WTC11 (cell line): ENCODE measurements around the gene CAPNS1. TPM values are rescaled to one million over a fixed set of nuclear protein-coding genes. Genes with fewer than 3 reads are reported as not detected.
"Not testable (repeated sequence)": the region's sequence is repeated elsewhere in the genome, so short reads cannot be mapped to it uniquely, and the experiment has no call there.

Source experiments
- ATAC-seq: fragments of 200-7000 bp; cut with Tn5 transposase; 2 replicates; pipeline ENCODE4 v1.10.0; 2021; ENCODE audit warnings: mild to moderate bottlenecking, moderate library complexity
- CTCF ChIA-PET: fragments of 300-600 bp; sonication (Branson Sonifier 250); formaldehyde crosslinking; loops from one replicate; lab custom pipeline; 2021; ENCODE audit warnings: antibody characterized with exemption; lab: Charles Lee
- POLR2A ChIA-PET: fragments of 350-600 bp; sonication (Branson Sonifier 250); formaldehyde crosslinking; loops from one replicate; lab custom pipeline; 2021; ENCODE audit warnings: antibody characterized with exemption; lab: Charles Lee
- DNase-seq: peaks from one replicate; pipeline ENCODE4 v3.0.0; 2021; ENCODE audit warnings: low spot score
- H3K27ac Mint-ChIP-seq: 2 replicates; pipeline ENCODE4 v1.8.0; 2021; ENCODE audit warnings: mixed read lengths
- H3K27me3 Mint-ChIP-seq: 2 replicates; pipeline ENCODE4 v1.8.0; 2021; ENCODE audit warnings: low read depth, mild to moderate bottlenecking, moderate library complexity, mixed read lengths
- H3K36me3 Mint-ChIP-seq: 2 replicates; pipeline ENCODE4 v1.8.0; 2021; ENCODE audit warnings: mixed read lengths
- H3K4me1 Mint-ChIP-seq: 2 replicates; pipeline ENCODE4 v1.8.0; 2022; ENCODE audit warnings: mixed read lengths
- H3K4me3 Mint-ChIP-seq: 2 replicates; pipeline ENCODE4 v1.8.0; 2021; ENCODE audit warnings: mild to moderate bottlenecking, moderate library complexity, mixed read lengths
- H3K9me3 Mint-ChIP-seq: 2 replicates; pipeline ENCODE4 v1.8.0; 2021; ENCODE audit warnings: mixed read lengths
- CTCF ChIP-seq: fragments of 200-600 bp; IDR thresholded peaks from 2 replicates; pipeline ENCODE4 v1.8.0; 2022; ENCODE audit warnings: antibody characterized with exemption
- E2F5 ChIP-seq: sonication (generic); formaldehyde crosslinking; IDR thresholded peaks from 2 replicates; pipeline ENCODE4 v1.8.1; 2022; ENCODE audit warnings: mild to moderate bottlenecking, moderate library complexity, missing genetic modification reagents
- ERG ChIP-seq: fragments of 250-450 bp; sonication (Bioruptor Pico); IDR thresholded peaks from 2 replicates; pipeline ENCODE4 v1.8.0; 2021; ENCODE audit warnings: mild to moderate bottlenecking
- ESRRA ChIP-seq: sonication (generic); formaldehyde crosslinking; IDR thresholded peaks from 2 replicates; pipeline ENCODE4 v1.8.1; 2022; ENCODE audit warnings: mild to moderate bottlenecking, missing genetic modification reagents, borderline replicate concordance
- ETV6 ChIP-seq: sonication (generic); formaldehyde crosslinking; IDR thresholded peaks from 2 replicates; pipeline ENCODE4 v1.8.1; 2022; ENCODE audit warnings: mild to moderate bottlenecking, missing genetic modification reagents
- FOXP4 ChIP-seq: sonication (generic); formaldehyde crosslinking; IDR thresholded peaks from 2 replicates; pipeline ENCODE4 v1.8.0; 2022; ENCODE audit warnings: mild to moderate bottlenecking, missing genetic modification reagents
- HMGXB4 ChIP-seq: sonication (generic); formaldehyde crosslinking; IDR thresholded peaks from 2 replicates; pipeline ENCODE4 v1.8.1; 2023; ENCODE audit warnings: mild to moderate bottlenecking, moderate library complexity, missing genetic modification reagents
- MAX ChIP-seq: sonication (generic); formaldehyde crosslinking; IDR thresholded peaks from 2 replicates; pipeline ENCODE4 v1.8.0; 2022; ENCODE audit warnings: mild to moderate bottlenecking, missing genetic modification reagents
- PREB ChIP-seq: sonication (generic); formaldehyde crosslinking; IDR thresholded peaks from 2 replicates; pipeline ENCODE4 v1.8.1; 2022; ENCODE audit warnings: mild to moderate bottlenecking, missing genetic modification reagents, moderate library complexity, borderline replicate concordance
- RELA ChIP-seq: sonication (generic); formaldehyde crosslinking; IDR thresholded peaks from 2 replicates; pipeline ENCODE4 v1.8.1; 2022; ENCODE audit warnings: missing genetic modification reagents, mild to moderate bottlenecking, borderline replicate concordance
- RORB ChIP-seq: fragments of 250-450 bp; sonication (Bioruptor Pico); IDR thresholded peaks from 2 replicates; pipeline ENCODE4 v1.9.0; 2021; ENCODE audit warnings: mild to moderate bottlenecking
- SMAD3 ChIP-seq: sonication (generic); formaldehyde crosslinking; IDR thresholded peaks from 2 replicates; pipeline ENCODE4 v1.8.0; 2022; ENCODE audit warnings: missing genetic modification reagents, mild to moderate bottlenecking, borderline replicate concordance
- ZMAT4 ChIP-seq: fragments of 250-450 bp; sonication (Bioruptor Pico); IDR thresholded peaks from 2 replicates; pipeline ENCODE4 v1.9.0; 2021; ENCODE audit warnings: mild to moderate bottlenecking
- ZNF138 ChIP-seq: sonication (generic); formaldehyde crosslinking; conservative IDR thresholded peaks from 2 replicates; pipeline ENCODE4 v1.8.1; 2022; ENCODE audit warnings: mild to moderate bottlenecking, moderate library complexity, missing genetic modification reagents
- ZNF423 ChIP-seq: fragments of 250-450 bp; sonication (Bioruptor Pico); IDR thresholded peaks from 2 replicates; pipeline ENCODE4 v2.1.2; 2022; ENCODE audit warnings: mild to moderate bottlenecking, moderate library complexity
- total RNA-seq: library from RNA; stranded (reverse); gene quantifications from 3 replicates; pipeline ENCODE4 v1.2.3, GENCODE V29; 2021

Gene CAPNS1
- total RNA-seq, 1 experiment from 2014 or later: 358 TPM

GRCh38 chr19:36172852-36173251, 33.0 kb downstream of the CAPNS1 start:
- H3K9me3 Mint-ChIP-seq: no peaks in the 10 kb centered on the region
- no peak for TF ChIP-seq RELA (CRISPR knock-in tag)
- TF ChIP-seq ETV6: no peak
- no peak for TF ChIP-seq ZNF423 (CRISPR knock-in tag)
- TF ChIP-seq HMGXB4 (CRISPR knock-in tag): no peak
- no peak for TF ChIP-seq CTCF
- TF ChIP-seq FOXP4 (CRISPR knock-in tag): no peak
- no peak for TF ChIP-seq MAX (CRISPR knock-in tag)
- no peak for TF ChIP-seq SMAD3 (CRISPR knock-in tag)
- TF ChIP-seq, all 79 proteins: peak for 0
- CTCF ChIA-PET: interaction anchor here (0.8 to 2.0 kb wide), 2 partner anchors 24 to 45 kb away, joined by 3 to 10 read pairs; no protein-coding TSS in a partner anchor

GRCh38 chr19:36173846-36174245, 34.0 kb downstream of the CAPNS1 start:
- H3K36me3 Mint-ChIP-seq, H3K4me3 Mint-ChIP-seq, ATAC-seq, POLR2A ChIA-PET, H3K27ac Mint-ChIP-seq, H3K9me3 Mint-ChIP-seq, H3K4me1 Mint-ChIP-seq, DNase-seq: not testable (repeated sequence)
- peaks cover 12% of the 10 kb centered on the region for H3K27me3 Mint-ChIP-seq
- CTCF ChIA-PET: interaction anchor here (0.6 to 2.0 kb wide), 3 partner anchors 23 to 192 kb away, joined by 3 to 10 read pairs (median 4); no protein-coding TSS in a partner anchor

More at GRCh38 chr19:36172852-36173251, 33.0 kb downstream of the CAPNS1 start:
- POLR2A ChIA-PET: no interaction called here
- Mint-ChIP-seq H3K36me3 (no peaks in the 10 kb centered on the region), H3K4me1 (0 out of 2 replicates have a peak, but pooled peaks cover 7% of the 10 kb centered on the region), H3K4me3 (no peak overlapping the region), H3K27ac (no peak overlapping the region), H3K27me3 (peaks cover 12% of the 10 kb centered on the region)
- ATAC-seq (no peak), DNase-seq (no peak)

- peaks cover 13% of the 10 kb centered on the region for H3K4me1 Mint-ChIP-seq
- H3K27ac Mint-ChIP-seq, ATAC-seq, POLR2A ChIA-PET, H3K27me3 Mint-ChIP-seq, DNase-seq, H3K9me3 Mint-ChIP-seq, CTCF ChIA-PET, H3K4me3 Mint-ChIP-seq, H3K36me3 Mint-ChIP-seq: not testable (repeated sequence)
Observed at GRCh38 chr19:36179077-36179476, 39.2 kb downstream of the CAPNS1 start.

GRCh38 chr19:36182612-36183244, 42.9 kb downstream of the CAPNS1 start:
- Mint-ChIP-seq H3K27ac (peak overlapping the region; percentile 93), H3K4me3 (no peak overlapping the region), H3K4me1 (peaks cover 13% of the 10 kb centered on the region), H3K27me3 (no peaks in the 10 kb centered on the region), H3K9me3 (no peaks in the 10 kb centered on the region), H3K36me3 (no peaks in the 10 kb centered on the region)
- ATAC-seq (peak; percentile 79), DNase-seq (no peak)
- ChIA-PET POLR2A (no interaction called here), CTCF (interaction anchor here (2.1 kb wide), 1 partner anchor 55 kb away, joined by 8 read pairs; no protein-coding TSS in a partner anchor)
- no peak for TF ChIP-seq RORB (CRISPR knock-in tag)
- no peak for TF ChIP-seq E2F5 (CRISPR knock-in tag)
- no peak for TF ChIP-seq ZNF138
- TF ChIP-seq ERG (CRISPR knock-in tag): no peak
- no peak for TF ChIP-seq ESRRA (CRISPR knock-in tag)
- TF ChIP-seq FOXP4 (CRISPR knock-in tag): no peak
- TF ChIP-seq ZMAT4 (CRISPR knock-in tag): no peak
- no peak for TF ChIP-seq PREB (CRISPR knock-in tag)
